WTC11 (cell line): ENCODE data around the gene UGT1A5.

Experiments used
- RELA ChIP-seq: sonication (generic); formaldehyde crosslinking; IDR thresholded peaks from 2 replicates; pipeline ENCODE4 v1.8.1; 2022; ENCODE audit warnings: missing genetic modification reagents, mild to moderate bottlenecking, borderline replicate concordance
- RORB ChIP-seq: fragments of 250-450 bp; sonication (Bioruptor Pico); IDR thresholded peaks from 2 replicates; pipeline ENCODE4 v1.9.0; 2021; ENCODE audit warnings: mild to moderate bottlenecking
- ZNF121 ChIP-seq: sonication (generic); formaldehyde crosslinking; IDR thresholded peaks from 2 replicates; pipeline ENCODE4 v1.8.0; 2023; ENCODE audit warnings: missing genetic modification reagents
- ZNF232 ChIP-seq: sonication (generic); formaldehyde crosslinking; IDR thresholded peaks from 2 replicates; pipeline ENCODE4 v1.8.0; 2022; ENCODE audit warnings: mild to moderate bottlenecking, missing genetic modification reagents
- ZNF317 ChIP-seq: sonication (generic); formaldehyde crosslinking; IDR thresholded peaks from 2 replicates; pipeline ENCODE4 v1.8.1; 2023; ENCODE audit warnings: low read depth, mild to moderate bottlenecking, moderate library complexity, missing genetic modification reagents, borderline replicate concordance
- ZNF396 ChIP-seq: fragments of 250-450 bp; sonication (Bioruptor Pico); IDR thresholded peaks from 2 replicates; pipeline ENCODE4 v1.8.0; 2021; ENCODE audit warnings: mild to moderate bottlenecking, moderate library complexity, borderline replicate concordance
- TF ChIP-seq, protein P1 (sequence below): fragments of 200-600 bp; IDR thresholded peaks from 2 replicates; pipeline ENCODE4 v1.8.0; 2022; ENCODE audit warnings: antibody characterized with exemption
- TF ChIP-seq, protein P2 (sequence below): sonication (generic); formaldehyde crosslinking; conservative IDR thresholded peaks from 2 replicates; pipeline ENCODE4 v1.8.1; 2022; ENCODE audit warnings: mild to moderate bottlenecking, missing genetic modification reagents
- TF ChIP-seq, protein P3 (sequence below): sonication (generic); formaldehyde crosslinking; IDR thresholded peaks from 2 replicates; pipeline ENCODE4 v1.8.0; 2022; ENCODE audit warnings: mild to moderate bottlenecking, missing genetic modification reagents
- TF ChIP-seq, protein P4 (sequence below): sonication (generic); formaldehyde crosslinking; IDR thresholded peaks from 2 replicates; pipeline ENCODE4 v1.8.1; 2023; ENCODE audit warnings: mild to moderate bottlenecking, moderate library complexity, missing genetic modification reagents

DNA sequence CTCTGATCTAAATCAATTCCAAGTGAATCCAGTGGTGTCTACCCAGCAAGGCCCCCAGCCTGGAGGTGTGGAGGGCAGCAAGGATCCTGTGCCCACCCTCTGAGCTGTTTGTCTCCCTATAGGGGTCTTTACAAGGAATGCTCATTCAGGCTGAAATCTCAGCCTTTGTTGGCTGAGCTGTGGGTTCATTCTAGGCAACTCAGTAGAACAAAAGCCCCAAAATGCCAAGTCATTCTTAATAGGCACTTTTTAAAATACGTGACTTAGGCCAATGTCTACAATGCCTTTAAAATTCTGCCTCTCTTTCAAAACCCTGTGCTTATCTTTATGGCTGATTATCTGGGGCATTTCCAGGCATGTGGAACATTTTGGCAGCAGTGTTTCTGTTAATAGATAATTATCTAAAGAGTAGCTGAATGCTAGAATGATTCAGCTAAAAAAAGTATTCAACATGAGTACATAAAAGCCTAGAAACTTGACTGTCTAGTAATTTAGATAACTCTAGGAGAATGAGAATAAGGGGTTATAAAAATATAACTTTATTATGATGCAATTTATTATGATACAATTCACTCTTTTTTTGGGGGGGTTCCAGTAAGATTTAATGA, 12.6 kb upstream of the UGT1A5 start:
- TF ChIP-seq ZNF232 (CRISPR knock-in tag) = no peak
- TF ChIP-seq, protein P1, sequence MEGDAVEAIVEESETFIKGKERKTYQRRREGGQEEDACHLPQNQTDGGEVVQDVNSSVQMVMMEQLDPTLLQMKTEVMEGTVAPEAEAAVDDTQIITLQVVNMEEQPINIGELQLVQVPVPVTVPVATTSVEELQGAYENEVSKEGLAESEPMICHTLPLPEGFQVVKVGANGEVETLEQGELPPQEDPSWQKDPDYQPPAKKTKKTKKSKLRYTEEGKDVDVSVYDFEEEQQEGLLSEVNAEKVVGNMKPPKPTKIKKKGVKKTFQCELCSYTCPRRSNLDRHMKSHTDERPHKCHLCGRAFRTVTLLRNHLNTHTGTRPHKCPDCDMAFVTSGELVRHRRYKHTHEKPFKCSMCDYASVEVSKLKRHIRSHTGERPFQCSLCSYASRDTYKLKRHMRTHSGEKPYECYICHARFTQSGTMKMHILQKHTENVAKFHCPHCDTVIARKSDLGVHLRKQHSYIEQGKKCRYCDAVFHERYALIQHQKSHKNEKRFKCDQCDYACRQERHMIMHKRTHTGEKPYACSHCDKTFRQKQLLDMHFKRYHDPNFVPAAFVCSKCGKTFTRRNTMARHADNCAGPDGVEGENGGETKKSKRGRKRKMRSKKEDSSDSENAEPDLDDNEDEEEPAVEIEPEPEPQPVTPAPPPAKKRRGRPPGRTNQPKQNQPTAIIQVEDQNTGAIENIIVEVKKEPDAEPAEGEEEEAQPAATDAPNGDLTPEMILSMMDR = no peak
- TF ChIP-seq, protein P2, sequence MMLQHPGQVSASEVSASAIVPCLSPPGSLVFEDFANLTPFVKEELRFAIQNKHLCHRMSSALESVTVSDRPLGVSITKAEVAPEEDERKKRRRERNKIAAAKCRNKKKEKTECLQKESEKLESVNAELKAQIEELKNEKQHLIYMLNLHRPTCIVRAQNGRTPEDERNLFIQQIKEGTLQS (CRISPR knock-in tag) = no peak
- TF ChIP-seq, protein P3, sequence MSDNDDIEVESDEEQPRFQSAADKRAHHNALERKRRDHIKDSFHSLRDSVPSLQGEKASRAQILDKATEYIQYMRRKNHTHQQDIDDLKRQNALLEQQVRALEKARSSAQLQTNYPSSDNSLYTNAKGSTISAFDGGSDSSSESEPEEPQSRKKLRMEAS (CRISPR knock-in tag) = no peak
- TF ChIP-seq RORB (CRISPR knock-in tag) = no peak
- no peak for TF ChIP-seq ZNF121
- TF ChIP-seq RELA (CRISPR knock-in tag) = no peak
- TF ChIP-seq ZNF396 = no peak
- no peak for TF ChIP-seq ZNF317 (CRISPR knock-in tag)
- TF ChIP-seq, protein P4, sequence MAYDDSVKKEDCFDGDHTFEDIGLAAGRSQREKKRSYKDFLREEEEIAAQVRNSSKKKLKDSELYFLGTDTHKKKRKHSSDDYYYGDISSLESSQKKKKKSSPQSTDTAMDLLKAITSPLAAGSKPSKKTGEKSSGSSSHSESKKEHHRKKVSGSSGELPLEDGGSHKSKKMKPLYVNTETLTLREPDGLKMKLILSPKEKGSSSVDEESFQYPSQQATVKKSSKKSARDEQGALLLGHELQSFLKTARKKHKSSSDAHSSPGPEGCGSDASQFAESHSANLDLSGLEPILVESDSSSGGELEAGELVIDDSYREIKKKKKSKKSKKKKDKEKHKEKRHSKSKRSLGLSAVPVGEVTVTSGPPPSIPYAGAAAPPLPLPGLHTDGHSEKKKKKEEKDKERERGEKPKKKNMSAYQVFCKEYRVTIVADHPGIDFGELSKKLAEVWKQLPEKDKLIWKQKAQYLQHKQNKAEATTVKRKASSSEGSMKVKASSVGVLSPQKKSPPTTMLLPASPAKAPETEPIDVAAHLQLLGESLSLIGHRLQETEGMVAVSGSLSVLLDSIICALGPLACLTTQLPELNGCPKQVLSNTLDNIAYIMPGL (CRISPR knock-in tag) = no peak
